CD4-positive, alpha-beta T cell treated with Interleukin-6 for 4 hours (primary cell): ENCODE results near the gene P3H2.

ENCODE experiments used
- DNase-seq: peaks from one replicate; pipeline ENCODE4 v3.0.0-alpha.2; 2020; ENCODE audit warnings: mixed read lengths

The P3H2 gene

GRCh38 chr3:190053919-190054672, 66.6 kb downstream of the P3H2 start:
- DNase-seq = no peak

DNA sequence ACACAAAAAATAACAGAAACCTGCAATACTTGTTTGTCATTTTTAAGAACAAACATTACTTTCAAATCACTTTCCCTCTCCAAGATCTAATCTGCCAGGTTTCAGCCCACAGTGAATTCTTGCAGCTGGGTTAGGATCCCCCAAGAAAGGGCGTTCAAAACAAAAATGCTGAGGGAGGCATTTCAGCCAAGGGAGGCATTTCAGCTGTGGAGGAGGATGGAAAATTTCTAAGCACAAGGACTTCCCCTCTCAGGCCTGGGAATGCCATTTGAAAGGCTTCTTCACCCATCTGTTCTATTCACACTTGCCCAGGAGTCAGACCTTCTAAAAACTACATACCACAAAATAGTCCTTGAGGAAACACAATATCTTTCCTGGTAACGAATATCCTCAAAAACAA, 69.1 kb downstream of the P3H2 start:
- no peak for DNase-seq

DNA sequence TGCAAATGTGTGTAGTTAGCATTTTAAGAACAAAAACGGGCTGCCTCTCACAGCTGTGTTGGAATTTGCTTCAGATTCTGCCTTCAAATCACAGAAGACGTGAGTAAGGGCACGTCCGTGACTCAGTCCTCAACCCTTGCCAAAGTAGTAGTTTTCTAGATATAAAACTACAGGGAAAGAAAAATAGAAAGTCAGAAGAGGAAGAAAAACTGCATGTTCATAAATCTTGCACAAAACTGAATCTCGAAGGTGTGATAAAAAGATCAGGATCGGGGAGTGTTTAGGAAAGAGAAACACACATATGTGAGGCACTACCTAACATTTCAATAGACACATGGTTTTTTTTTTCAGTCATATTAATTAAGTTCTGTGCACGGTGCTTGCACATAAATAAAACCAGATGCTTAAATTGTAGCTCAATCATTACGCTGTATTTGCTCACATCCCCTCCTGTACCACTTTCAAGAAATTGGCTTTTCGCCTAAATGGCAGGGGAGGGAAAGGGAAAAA, 71.7 kb downstream of the P3H2 start:
- no peak for DNase-seq

DNA sequence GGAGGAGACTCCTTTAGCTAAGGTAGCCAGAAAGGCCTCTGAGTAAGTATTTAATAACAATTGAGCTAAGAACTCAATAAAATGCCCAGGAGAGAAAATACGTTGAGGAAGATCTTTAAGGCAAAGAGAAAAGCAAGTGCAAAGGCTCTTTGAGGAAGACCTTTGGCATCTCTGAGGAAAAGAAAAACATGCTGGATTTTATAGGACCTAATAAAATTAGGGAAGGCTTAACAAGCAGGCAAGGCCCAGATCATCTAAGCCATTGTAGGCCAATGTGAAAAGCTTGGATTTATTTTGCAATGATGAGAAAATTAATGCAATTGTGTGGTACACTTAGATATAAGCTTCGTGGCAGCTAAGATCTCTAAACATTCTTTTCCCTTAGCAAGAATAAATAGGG, 75.7 kb downstream of the P3H2 start:
- DNase-seq = no peak

DNA sequence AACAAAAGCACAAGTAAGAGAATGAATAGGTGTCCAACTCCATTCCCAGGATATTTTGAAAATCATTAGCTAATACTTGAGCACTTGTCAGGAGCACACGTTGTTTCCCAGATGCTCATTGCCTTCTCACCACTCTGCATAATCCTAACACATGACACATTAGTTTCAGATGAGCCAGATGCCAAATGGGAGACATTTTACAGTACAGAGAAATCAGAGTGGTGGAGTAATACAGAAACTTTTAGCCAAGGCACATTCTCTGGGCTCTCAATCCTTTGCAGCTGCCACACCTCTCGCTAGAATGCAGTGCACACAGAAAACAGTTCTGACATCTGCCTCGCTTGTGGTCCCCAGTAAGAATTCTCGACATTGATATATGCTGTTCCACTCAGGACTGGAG, 76.6 kb downstream of the P3H2 start:
- DNase-seq = no peak

GRCh38 chr3:190043741-190044140, 77.0 kb downstream of the P3H2 start:
- no peak for DNase-seq

- DNase-seq = no peak
Observed at GRCh38 chr3:190042558-190042957, 78.1 kb downstream of the P3H2 start.

DNA sequence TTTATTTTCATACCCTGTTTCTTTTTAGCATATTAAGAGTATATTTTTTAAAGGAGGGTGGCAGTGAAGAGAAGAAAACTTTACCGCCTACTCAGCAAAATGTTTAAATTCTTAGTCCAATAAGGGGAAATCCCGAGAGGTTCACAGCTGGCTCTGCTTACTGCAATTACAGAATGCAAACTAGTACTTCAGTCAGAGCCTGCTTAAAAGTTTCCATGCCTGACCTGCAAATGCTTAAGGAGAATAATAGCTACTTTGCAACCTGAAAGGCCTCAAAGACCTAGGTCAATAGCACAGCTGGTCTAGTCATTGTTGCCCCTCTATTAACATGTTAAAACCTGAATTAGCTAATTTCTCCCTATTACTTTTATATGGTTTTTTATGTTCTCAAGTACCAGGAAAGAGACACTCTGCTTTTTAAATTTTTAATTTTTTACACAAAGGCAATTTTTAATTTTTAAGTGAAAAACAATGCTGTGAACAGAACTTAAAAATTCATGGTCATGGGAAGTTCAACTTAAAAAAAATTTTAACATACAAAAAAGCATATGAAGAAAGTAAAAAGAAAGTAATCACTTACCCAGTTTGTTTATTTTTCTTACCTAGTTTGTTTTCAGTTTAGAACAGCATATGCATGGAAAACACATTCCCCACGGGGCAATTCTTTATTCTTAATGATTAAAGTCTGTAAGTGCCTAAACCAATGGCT, 79.2 kb downstream of the P3H2 start:
- DNase-seq = no peak

DNA sequence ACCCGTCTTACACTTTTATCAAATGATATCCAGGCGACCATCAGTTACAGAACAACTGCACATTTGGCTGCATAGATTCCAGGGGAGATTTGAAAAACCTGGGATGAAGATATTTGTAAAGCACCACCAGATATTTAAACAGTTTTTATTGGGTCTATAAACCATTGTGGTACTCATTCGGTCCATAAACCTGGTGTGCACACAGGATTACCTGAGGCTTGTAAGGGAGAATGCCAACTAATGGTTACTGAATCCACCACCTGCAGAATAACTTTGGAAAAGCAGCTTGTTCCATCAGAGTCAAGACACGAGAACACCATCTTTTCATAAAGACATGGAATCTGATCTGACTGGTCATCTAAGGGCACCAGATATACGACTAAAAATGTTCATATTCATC, 80.6 kb downstream of the P3H2 start:
- no peak for DNase-seq

DNA sequence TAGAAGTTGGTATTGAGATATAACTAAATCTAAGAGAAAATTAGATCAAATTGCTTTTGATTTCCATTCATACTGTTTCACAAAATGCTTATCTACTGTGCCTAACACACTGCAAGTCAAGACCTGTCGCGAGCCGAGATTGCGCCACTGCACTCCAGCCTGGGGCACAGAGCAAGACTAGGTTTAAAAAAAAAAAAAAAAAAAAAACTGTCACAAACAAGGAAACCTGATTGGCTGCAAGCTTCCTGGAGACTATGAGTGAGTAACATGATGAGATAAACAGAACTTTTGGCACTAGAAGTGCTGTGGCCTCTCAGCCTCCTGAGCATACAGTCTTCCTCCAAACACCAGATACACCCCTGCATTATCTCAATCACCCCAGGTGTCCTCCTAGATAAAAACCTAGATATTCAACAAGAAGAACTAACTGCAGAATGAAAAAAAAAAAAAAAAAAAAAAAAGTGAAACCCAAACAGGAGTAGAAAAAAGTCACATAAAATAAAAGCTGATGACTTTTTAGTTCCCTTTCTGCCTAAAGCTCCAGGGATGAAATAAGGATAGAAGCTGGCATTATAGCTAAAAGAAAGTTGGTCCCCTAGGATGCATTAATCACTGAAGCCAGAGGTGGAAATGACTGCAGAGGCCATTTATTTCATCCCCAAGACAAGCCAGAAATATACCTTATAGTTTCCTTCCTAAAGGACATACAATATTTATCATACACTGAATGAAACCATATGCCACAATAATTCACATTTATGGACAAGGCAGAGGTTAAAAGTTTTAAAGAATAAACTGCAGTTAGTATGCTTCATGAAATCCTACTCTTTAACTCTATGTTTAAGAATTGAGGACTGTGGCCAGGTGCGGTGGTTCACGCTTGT, 82.4 kb downstream of the P3H2 start:
- no peak for DNase-seq

DNA sequence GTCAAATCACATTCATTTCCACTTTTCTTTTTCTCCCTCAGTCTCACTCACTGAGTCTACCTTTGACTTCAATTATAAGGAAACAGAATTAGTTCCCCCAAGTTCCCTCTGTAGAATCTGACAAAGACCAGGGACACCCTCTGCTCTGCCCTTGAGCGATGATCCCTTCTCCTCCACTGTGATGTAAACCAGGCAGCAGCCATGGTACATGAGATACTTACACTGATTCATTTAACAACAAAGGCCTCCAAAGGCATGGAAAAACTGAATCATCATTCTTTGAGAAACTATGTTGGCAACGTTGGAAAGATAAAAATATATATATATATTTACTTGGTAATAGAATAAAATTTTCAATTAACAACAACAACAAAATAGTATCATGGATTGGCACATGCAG, 84.1 kb downstream of the P3H2 start:
- DNase-seq = no peak

GRCh38 chr3:190034446-190034845, 86.3 kb downstream of the P3H2 start:
- DNase-seq = no peak

DNA sequence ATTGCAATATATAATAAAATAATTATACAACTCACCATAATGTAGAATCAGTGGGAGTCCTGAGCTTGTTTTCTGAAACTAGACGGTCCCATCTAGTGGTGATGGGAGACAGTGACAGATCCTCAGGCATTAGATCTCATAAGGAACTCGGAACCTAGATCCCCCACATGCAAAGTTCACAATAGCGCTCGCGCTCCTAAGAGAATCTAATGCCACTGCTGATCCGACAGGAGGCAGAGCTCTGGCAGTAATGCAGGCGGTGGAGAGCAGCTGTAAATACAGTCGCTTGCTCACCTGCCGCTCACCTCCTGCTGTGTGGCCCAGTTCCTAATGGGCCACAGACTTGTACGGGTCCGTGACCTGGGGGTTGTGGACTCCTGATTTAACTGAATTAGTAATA, 87.8 kb downstream of the P3H2 start:
- no peak for DNase-seq

- no peak for DNase-seq
Observed at GRCh38 chr3:190031887-190032752, 88.6 kb downstream of the P3H2 start.

DNA sequence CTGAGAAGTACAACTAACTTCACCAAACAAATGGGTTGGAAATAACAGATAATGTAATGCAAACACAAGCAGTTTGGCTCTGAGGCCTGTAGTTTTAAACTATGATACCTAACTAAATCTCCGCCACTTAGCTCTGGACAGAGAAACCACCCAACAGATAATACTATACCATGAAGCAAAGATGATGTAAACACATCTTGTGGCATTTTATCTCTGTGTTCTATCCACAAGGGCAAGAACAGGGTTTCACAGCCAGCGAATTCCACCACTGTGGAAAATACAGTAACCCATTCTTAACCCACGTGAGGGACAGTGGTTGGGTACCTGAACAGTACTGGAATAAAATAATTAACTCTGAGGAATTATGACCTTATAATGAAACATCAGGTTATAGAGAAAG, 93.6 kb downstream of the P3H2 start:
- DNase-seq = no peak

DNA sequence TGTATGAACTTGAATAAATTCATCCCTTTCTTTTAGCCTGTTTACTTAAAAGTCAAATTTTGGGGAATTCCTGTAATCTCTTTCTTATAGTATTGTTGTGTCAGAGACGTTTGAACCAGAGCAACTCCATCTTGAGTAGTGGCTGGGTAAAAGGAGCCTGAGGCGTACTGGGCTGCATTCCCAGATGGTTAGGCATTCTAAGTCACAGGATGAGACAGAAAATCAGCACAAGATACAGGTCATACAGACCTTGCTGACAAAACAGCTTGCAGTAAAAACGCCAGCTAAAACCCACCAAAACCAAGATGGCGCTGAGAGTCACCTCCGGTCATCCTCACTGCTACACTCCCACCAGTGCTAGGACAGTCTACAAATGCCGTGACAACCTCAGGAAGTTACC, 94.5 kb downstream of the P3H2 start:
- no peak for DNase-seq

DNA sequence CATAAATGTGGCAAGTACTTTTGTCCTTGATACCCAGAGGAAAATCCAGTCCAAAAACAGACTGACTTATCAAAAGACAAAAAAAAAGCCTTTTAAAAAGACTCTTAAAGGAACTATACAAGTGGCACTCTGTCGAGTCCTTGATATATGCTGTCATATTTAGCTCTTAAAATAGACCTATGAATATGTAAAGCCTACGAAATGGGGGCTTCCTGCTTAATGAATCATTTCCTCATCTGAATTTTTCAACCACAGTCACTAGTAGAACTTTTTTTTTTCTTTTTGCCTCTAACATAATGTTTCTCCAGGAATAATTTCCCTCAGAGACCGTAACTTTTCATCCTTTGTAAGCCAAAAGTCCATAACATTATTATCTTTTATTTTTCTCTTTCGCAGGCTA, 95.8 kb downstream of the P3H2 start:
- no peak for DNase-seq

GRCh38 chr3:190019844-190020243, 100.9 kb downstream of the P3H2 start:
- no peak for DNase-seq

GRCh38 chr3:190019006-190019405, 101.7 kb downstream of the P3H2 start:
- no peak for DNase-seq

DNA sequence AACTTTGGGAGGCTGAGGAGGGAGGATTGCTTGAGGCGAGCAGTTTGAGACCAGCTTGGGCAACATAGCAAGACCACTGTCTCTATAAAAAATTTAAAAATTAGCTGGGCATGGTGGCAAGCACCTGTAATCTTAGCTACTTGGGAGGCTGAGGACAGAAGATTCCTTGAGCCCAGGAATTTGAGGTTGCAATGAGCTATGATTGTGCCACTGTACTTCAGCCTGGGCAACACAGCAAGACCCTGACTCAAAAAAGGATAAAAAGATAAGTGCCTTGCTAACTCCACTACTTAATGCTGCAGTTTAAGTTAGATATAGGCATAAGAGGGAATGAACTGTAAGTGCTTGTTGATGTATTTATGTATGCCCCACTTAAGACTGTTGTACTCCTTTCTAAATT, 102.2 kb downstream of the P3H2 start:
- DNase-seq = no peak

GRCh38 chr3:190017521-190018288, 103.0 kb downstream of the P3H2 start:
- DNase-seq = no peak

DNA sequence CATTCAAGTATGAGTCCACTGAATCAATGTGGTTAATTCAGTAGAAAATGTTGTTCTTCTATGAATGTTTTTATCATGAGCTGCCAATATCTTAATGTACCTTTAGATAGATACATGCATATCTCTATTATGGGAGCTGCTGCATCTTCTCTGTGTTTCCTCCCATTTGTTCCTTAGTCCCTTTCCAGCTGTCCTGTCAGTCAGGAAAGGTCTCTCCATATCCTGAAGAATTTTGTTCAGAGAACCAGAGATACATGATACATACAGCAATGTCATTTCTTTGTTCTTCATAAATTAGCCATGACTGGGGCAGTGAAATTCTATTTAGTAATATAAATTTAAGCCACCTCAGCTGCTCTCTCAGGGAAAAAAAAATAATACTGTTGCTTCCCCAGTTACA, 103.7 kb downstream of the P3H2 start:
- no peak for DNase-seq
